GM18498 (cell line): ENCODE measurements around the gene P2RX6.
"Not testable (repeated sequence)": the region's sequence is repeated elsewhere in the genome, so short reads cannot be mapped to it uniquely, and the experiment has no call there.

ENCODE experiments used
- ATAC-seq: cut with Tn5 transposase; IDR thresholded peaks from one replicate; pipeline ENCODE4 v1.9.1; 2021; ENCODE audit warnings: mild to moderate bottlenecking, moderate library complexity; ENCODE audit not compliant: unreplicated experiment

The P2RX6 gene

GRCh38 chr22:20994128-20994901 lies 20.6 kb upstream of the P2RX6 start:
- ATAC-seq: no peak

GRCh38 chr22:20994902-20995241 lies 20.1 kb upstream of the P2RX6 start:
- ATAC-seq: no peak

- no peak for ATAC-seq
These were observed 19.5 kb upstream of the P2RX6 start for GRCh38 chr22:20995329-20996030.

- no peak for ATAC-seq
These were observed 18.9 kb upstream of the P2RX6 start for GRCh38 chr22:20996031-20996410.

- ATAC-seq: no peak
These were observed 18.1 kb upstream of the P2RX6 start for GRCh38 chr22:20996598-20997535.

- no peak for ATAC-seq
These were observed 17.3 kb upstream of the P2RX6 start for GRCh38 chr22:20997536-20998257.

GRCh38 chr22:20998411-20999336 lies 16.3 kb upstream of the P2RX6 start:
- ATAC-seq: no peak

- no peak for ATAC-seq
These were observed 15.4 kb upstream of the P2RX6 start for GRCh38 chr22:20999350-21000206.

GRCh38 chr22:21000207-21000986 lies 14.6 kb upstream of the P2RX6 start:
- ATAC-seq: no peak

GRCh38 chr22:21000987-21001600 lies 13.9 kb upstream of the P2RX6 start:
- no peak for ATAC-seq

- ATAC-seq: peak; percentile 88
These were observed 13.2 kb upstream of the P2RX6 start, which contains the start of gene THAP7 for GRCh38 chr22:21001601-21002325. THAP7 (minus strand) TSS chr22:21002118; CDS start chr22:21001911, 207 bp downstream.

GRCh38 chr22:21003782-21004181 lies 11.2 kb upstream of the P2RX6 start:
- no peak for ATAC-seq

GRCh38 chr22:21009208-21009607 lies 5.8 kb upstream of the P2RX6 start:
- ATAC-seq: not testable (repeated sequence)

GRCh38 chr22:21009638-21010425 lies 5.1 kb upstream of the P2RX6 start:
- ATAC-seq: no peak

- ATAC-seq: no peak
These were observed 4.4 kb upstream of the P2RX6 start for GRCh38 chr22:21010426-21011113.
